Lower leg skin (tissue), 3 donors: ENCODE measurements around the gene WSB2.

Experiments used
- CTCF ChIP-seq, 3 donors: fragments of 450-650 bp; IDR thresholded peaks; one replicate each; pipeline ENCODE4 v1.5.1; 2016; ENCODE audit warnings: antibody characterized with exemption in 3 of 3, mild to moderate bottlenecking in 3 of 3, moderate library complexity in 2 of 3
- POLR2A ChIP-seq, 2 donors: fragments of 450-650 bp; IDR thresholded peaks; one replicate each; pipeline ENCODE4 v1.6.1; 2016 to 2017; ENCODE audit warnings: antibody characterized with exemption in 2 of 2, mild to moderate bottlenecking in 1 of 2, moderate library complexity in 1 of 2

DNA sequence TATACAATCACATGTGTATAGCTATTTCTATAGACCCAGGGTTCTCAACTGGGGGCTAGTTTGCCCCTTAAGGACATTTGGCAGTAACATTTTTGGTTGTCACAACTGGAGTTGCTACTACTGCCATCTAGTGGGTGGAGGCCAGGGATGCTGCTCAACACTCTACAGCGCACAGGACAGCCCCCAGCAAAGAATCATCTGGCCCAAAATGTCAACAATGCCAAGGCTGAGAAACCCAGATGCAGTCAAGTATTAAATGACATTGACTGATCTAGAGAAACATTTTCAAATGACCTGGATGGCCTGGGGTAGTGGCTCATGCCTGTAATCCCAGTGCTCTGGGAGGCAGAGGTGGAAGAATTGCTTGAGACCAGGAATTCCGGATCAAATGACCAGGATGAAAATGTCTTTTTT is 5.8 kb downstream of the WSB2 start:
- TF ChIP-seq CTCF (IDR thresholded peaks at IDR 0.05), result no peak
- TF ChIP-seq POLR2A (IDR thresholded peaks at IDR 0.05), result no peak
